Right ventricle myocardium inferior (tissue), 1 donor: Measurements from ENCODE around the gene PTPRD. TPM values are rescaled to one million over a fixed set of nuclear protein-coding genes. Genes with fewer than 3 reads are reported as not detected.

Source experiments
- ATAC-seq: fragments of 200-7000 bp; cut with Tn5 transposase; one replicate; pipeline ENCODE4 v1.9.1; 2020; ENCODE audit warnings: mild to moderate bottlenecking, moderate library complexity
- DNase-seq: peaks from one replicate; pipeline ENCODE4 v3.0.0; 2021; ENCODE audit errors: missing footprints
- intact Hi-C: fragments of 100-400 bp; cut with DNase I; formaldehyde crosslinking; loops from one replicate; pipeline ENCODE4 v1.11.0; 2022
- total RNA-seq: library from RNA; stranded (reverse); fragmentation: NEBNext Ultra II Directional; extraction: Animal tissue kit (Norgen Biotek cat#: 25700); gene quantifications from one replicate; pipeline ENCODE4 v1.2.1, GENCODE V29; 2021
- donor health status: DM: no; HTN: yes; CAD: no; lungs with severe emphysema.

Gene PTPRD
- total RNA-seq, 1 donor from 2014 or later, result 13.3 TPM

- intact Hi-C loops, result no loop called here
- DNase-seq (no peak), ATAC-seq (no peak)
Measured at GRCh38 chr9:8361364-8361763, 2251.4 kb downstream of the PTPRD start.

GRCh38 chr9:8356406-8356805 lies 2256.4 kb downstream of the PTPRD start:
- DNase-seq, result no peak

GRCh38 chr9:8351436-8351835 lies 2261.4 kb downstream of the PTPRD start:
- intact Hi-C loops, result no loop called here
- no peak for DNase-seq
- ATAC-seq, result no peak

More at GRCh38 chr9:8356406-8356805, 2256.4 kb downstream of the PTPRD start:
- intact Hi-C loops, result no loop called here
- no peak for ATAC-seq

GRCh38 chr9:8349901-8350300 lies 2262.9 kb downstream of the PTPRD start:
- ATAC-seq, result no peak
- DNase-seq, result no peak
- intact Hi-C loops, result no loop called here

GRCh38 chr9:8349376-8349775 lies 2263.4 kb downstream of the PTPRD start:
- intact Hi-C loops, result no loop called here
- ATAC-seq (no peak), DNase-seq (no peak)

- DNase-seq (no peak), ATAC-seq (no peak)
- intact Hi-C loops, result no loop called here
Measured at GRCh38 chr9:8348756-8349155, 2264.0 kb downstream of the PTPRD start.

GRCh38 chr9:8346296-8346695 lies 2266.5 kb downstream of the PTPRD start:
- intact Hi-C loops, result no loop called here
- no peak for DNase-seq
- ATAC-seq, result no peak

GRCh38 chr9:8338767-8339510 lies 2273.9 kb downstream of the PTPRD start:
- peak; percentile 49 for ATAC-seq
- intact Hi-C loops, result no loop called here
- no peak for DNase-seq

GRCh38 chr9:8337834-8338766 lies 2274.7 kb downstream of the PTPRD start:
- intact Hi-C loops, result no loop called here
- no peak for DNase-seq
- peak; percentile 95 for ATAC-seq

- DNase-seq (no peak), ATAC-seq (no peak)
- intact Hi-C loops, result no loop called here
Measured at GRCh38 chr9:8332871-8333270, 2279.9 kb downstream of the PTPRD start.

GRCh38 chr9:8332331-8332650 lies 2280.5 kb downstream of the PTPRD start:
- intact Hi-C loops, result no loop called here
- no peak for ATAC-seq
- no peak for DNase-seq

- no peak for ATAC-seq
- intact Hi-C loops, result no loop called here
- DNase-seq, result no peak
Measured at GRCh38 chr9:8331507-8332330, 2281.1 kb downstream of the PTPRD start.

GRCh38 chr9:8329561-8330283 lies 2283.1 kb downstream of the PTPRD start:
- ATAC-seq (no peak), DNase-seq (peak; percentile 51)
- intact Hi-C loops, result no loop called here

GRCh38 chr9:8315211-8315610 lies 2297.6 kb downstream of the PTPRD start:
- DNase-seq (no peak), ATAC-seq (no peak)
- intact Hi-C loops, result no loop called here

- no peak for DNase-seq
- intact Hi-C loops, result no loop called here
- ATAC-seq, result no peak
Measured at GRCh38 chr9:8309258-8309657, 2303.5 kb downstream of the PTPRD start.

GRCh38 chr9:8304720-8305119 lies 2308.1 kb downstream of the PTPRD start:
- DNase-seq (no peak), ATAC-seq (no peak)
- intact Hi-C loops, result no loop called here

GRCh38 chr9:8301296-8301695 lies 2311.5 kb downstream of the PTPRD start:
- no peak for ATAC-seq
- no peak for DNase-seq
- intact Hi-C loops, result no loop called here

GRCh38 chr9:8297047-8297446 lies 2315.8 kb downstream of the PTPRD start:
- ATAC-seq (no peak), DNase-seq (no peak)
- intact Hi-C loops, result no loop called here

- ATAC-seq (no peak), DNase-seq (no peak)
- intact Hi-C loops, result no loop called here
Measured at GRCh38 chr9:8292657-8293056, 2320.1 kb downstream of the PTPRD start.
